GM08714 (cell line): ENCODE measurements around the gene CEBPG.

Source experiments
- H3K4me3 ChIP-seq: fragments of 200-500 bp; sonication (Bioruptor generic); 2 replicates; pipeline ENCODE4 v1.5.1; 2014; ENCODE audit warnings: mild to moderate bottlenecking, low read length, inconsistent platforms
- ZNF274 ChIP-seq: IDR thresholded peaks from 2 replicates; pipeline ENCODE4 v1.6.1; 2012; ENCODE audit warnings: mild to moderate bottlenecking, low read depth, low read length

The CEBPG gene

DNA sequence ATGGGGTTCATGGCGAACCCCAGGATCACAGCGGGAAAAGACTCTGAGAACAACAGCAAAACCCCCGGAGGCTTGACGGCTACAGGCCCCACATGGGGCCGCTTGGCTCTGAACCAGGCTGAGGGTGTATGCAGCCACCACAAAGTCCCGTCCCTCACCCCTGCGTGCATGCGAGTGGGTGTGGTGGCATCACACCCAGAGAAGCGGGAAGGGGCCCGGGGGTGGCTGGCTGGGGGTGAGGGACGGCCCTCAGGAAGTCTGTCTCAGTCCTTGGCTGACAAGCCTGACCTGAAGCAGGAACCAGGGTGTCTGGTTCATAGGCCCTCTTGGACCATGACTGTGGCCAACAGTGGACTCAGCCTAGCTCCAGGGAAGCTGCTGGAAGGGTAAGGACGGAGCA lies 34.2 kb downstream of the CEBPG start:
- TF ChIP-seq ZNF274 = no peak
- no peak overlapping the region for H3K4me3 ChIP-seq

DNA sequence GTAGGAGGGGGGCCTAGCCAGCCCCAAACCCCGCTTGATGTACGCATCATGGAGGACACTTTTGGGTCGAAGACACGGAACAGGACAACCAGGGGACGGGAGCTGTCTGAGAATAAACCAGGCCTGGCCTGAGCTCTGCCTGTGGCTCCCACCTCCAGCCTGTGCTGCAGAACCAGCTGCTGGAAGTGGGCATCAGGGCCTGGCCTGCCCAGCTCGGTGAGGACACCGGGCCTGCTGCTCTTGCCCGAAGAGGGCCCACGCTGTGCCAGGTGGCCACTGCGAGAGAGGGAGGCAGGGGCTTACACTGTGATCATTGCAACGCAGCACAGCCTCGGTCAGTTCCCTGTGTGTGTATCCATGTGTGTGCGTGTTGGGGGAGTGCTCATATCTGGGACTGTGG lies 34.6 kb downstream of the CEBPG start:
- no peak overlapping the region for H3K4me3 ChIP-seq
- TF ChIP-seq ZNF274 = no peak

DNA sequence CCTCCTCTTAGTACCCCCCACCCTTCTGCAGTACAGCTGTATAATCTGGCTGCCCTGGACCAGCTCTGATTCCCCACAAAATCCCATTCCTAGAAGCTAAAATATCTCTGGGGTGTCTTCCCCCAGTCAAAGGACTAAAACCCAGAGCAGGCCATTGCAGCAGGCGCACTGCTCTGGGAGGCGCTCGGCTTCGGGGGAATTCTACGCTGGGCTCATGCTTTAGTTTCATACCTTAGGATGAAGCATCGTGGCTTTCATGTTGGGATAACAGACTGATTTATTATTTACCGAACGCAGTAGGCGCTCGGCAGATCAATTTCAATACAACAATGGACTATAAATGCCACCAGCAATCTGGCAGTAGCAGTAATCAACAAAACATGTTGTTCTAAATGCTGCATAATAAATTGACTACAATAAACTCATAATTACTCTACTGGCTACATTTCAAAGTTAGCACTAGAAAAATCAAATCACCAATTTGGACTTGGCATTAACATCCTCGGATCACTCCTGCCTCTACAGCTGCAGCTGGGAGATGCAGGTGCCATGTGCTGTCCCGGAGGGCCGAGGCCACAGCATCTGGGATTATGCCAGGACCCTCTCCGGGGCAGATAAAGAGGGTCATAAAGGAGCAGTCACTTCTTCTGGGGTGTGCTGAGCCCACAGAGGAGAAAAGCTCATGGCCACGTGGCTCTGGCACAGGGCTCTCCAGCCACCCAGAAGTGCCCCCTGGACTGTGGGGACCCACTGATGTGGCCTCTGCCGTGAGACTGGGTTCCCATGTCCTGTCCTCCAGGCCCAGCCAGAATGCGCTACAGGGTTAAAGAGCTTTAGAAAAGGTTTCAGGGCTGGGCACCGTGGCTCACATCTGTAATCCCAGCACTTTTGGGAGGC lies 35.3 kb downstream of the CEBPG start:
- TF ChIP-seq ZNF274 = no peak
- H3K4me3 ChIP-seq = no peak overlapping the region

DNA sequence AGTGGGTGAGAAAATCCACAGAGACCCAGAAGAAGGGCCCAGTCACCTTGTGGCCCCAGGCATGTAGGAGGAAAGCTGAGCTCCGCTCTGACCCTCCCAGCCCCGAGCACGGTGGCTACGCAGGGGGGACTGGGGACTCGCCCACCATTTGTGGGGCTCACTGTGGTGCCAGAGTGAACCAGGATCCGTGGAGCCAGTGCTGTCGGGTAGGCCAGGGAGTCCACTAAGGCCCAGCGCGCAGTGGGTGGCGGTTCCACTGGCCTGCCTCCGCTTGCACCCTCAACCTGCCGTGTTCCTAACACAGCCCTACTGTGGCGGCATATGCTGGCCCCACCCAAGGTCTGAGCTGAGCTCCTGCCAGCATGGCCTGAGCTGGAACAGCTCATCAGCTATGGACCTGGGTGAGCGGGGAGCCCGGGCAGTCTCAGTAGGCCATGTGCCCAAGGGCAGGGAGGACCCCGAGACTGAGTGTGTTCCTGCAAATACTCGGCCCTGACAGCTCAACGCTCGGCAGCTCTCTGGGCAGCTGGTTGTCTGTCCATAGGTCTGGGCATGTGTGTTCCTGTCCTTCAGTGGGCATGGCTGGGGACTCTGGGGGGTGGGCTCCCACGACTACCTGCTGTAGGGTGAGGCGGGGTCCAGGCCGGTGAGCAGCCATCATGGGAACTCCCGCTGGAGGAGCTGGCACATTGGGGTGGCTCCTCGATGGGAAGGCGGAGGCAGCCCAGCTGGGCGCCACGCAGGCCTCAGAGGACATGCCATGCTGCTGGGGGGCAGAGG lies 36.6 kb downstream of the CEBPG start:
- H3K4me3 ChIP-seq = no peak overlapping the region
- no peak for TF ChIP-seq ZNF274

DNA sequence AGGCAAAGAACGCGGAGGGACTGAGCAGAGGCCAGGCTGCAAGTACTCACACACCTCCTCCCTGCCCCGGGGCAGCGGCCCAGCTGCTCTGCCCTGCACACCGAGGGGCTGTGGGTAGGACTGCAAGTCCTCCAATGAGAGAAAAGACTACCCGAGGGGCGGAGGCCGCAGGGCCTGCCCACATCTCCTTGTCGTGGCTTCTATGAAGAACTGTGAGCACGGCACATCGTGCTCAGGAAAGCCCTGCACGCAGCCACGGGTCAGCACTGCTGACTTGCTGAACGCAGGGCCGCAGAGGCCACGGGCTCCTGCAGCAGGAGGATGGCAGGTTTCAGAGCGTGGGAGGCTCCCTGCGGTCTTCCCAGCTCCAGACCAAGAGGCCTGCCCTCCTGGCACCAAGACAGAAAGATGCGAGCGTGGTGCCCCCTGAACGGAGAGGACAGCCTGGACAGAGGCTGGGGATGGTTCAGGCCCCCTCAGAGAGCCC lies 37.4 kb downstream of the CEBPG start:
- TF ChIP-seq ZNF274 = no peak
- no peak overlapping the region for H3K4me3 ChIP-seq

DNA sequence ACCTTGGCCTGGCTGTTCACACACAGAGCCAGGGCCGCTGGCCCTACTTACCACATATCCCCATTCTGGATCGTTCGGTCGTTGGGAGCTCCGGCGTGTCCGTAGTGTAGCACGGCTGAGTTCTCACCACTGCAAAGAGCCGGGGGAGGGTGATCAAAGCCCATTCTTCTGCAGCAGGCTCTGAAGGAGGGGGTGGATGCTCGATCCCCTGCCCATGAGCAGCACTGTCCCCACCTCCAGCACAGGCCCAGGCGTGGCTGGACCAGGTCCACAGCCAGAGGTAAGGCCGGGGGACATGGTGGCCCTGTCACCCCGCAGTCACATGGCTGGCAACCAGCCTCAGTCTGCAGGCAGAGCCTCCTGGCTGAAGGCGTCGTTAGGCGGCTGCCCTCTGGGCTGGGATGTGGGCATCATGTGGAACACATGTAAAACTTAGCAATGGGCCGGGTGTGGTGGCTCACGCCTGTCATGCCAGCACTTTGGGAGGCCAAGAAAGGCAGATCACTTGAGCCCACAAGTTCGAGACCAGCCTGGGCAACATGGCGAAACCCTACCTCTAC lies 38.2 kb downstream of the CEBPG start:
- TF ChIP-seq ZNF274 = no peak
- H3K4me3 ChIP-seq = no peak overlapping the region

DNA sequence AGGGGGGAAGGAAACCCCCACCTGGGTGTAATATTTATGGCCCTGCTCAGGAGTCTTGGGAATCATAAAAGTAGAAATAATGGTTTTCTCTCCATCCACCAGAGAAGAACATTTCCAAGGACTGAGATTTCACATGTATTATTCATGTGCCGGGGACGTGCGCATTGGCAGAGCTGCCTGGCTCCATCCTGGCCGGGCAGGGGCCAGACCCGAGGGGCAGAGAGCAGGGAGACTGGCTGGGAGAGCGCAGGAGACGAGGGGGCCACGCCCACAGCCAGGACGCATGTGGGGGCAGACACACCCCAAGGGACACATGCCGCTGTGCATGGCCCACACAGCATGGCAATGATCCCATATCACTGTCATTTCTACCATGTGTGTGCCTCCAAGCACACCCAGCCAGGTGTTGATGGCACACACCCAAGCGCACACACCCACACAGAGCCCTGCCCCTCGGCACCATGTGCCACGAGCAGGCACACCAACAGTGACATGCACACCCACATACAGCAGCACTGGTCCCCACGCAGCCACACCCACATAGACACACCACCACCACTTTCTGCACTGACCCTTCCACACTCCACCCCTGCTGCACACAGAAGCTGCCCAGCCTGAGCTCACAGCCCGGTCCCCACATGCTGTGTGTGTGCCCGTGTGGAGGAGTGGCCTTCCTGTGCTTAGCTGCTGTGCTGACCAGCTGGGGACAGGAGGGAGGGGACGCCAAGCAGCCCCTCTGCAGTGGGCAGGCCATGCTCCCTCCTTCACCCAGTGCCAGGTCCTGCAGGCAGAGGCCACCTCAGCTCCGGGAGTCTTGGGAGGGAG lies 39.3 kb downstream of the CEBPG start:
- no peak for TF ChIP-seq ZNF274
- H3K4me3 ChIP-seq = no peak overlapping the region

DNA sequence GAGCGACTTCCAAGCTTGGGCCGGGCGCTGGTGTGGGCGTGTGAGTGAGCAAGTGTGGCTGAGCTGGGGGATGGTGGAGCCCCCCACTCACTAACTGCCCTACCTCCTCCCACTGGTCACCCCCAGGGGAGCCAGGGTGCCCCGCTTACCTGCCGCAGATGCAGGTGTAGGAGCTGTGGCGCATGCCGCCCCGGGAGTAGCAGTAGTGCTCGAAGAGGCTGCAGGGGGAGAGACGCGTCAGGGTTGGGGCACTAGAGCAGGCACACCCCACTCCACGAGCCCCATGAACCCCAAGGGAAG lies 39.9 kb downstream of the CEBPG start:
- no peak for TF ChIP-seq ZNF274

DNA sequence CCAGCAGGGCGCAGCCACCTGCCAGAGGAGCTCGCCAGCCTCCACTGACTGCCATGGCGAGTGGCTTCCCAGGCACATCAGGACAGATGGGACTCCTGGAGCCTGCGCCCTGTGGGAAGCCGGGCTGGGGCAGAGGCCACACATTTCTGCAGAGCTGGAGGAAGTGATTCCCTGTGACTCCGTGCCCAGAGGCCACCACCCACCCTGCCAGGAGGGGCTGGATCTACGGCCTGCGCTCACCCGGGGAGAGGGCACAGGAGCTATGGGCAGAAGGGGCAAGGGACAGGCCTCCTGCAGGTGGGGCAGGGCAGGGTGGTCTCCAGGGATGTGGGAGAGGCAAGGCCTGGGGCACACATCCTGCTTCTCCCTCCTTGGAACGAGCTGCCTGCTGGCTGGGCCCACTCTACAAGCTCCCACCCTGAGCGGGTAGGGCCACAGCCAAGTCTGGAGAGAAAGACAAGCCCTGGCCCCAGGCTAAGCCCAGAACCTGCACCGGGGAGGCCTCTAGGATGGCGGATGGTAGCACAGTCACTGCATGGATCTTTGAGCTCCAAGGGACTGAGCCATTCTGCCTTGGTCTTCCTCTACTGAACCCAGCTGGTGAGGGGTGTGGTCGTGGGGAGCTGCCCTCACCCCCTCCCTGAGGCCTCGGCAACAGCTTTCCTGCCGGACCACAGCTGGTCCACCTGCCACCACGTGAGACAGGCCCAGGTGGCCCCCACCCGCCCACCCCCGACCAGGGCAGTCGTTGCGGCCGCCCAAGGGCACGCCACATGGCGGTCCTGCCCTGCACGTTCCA lies 40.6 kb downstream of the CEBPG start:
- H3K4me3 ChIP-seq = no peak overlapping the region
- TF ChIP-seq ZNF274 = no peak

More for the DNA sequence above, 39.9 kb downstream of the CEBPG start:
- H3K4me3 ChIP-seq = no peak overlapping the region

DNA sequence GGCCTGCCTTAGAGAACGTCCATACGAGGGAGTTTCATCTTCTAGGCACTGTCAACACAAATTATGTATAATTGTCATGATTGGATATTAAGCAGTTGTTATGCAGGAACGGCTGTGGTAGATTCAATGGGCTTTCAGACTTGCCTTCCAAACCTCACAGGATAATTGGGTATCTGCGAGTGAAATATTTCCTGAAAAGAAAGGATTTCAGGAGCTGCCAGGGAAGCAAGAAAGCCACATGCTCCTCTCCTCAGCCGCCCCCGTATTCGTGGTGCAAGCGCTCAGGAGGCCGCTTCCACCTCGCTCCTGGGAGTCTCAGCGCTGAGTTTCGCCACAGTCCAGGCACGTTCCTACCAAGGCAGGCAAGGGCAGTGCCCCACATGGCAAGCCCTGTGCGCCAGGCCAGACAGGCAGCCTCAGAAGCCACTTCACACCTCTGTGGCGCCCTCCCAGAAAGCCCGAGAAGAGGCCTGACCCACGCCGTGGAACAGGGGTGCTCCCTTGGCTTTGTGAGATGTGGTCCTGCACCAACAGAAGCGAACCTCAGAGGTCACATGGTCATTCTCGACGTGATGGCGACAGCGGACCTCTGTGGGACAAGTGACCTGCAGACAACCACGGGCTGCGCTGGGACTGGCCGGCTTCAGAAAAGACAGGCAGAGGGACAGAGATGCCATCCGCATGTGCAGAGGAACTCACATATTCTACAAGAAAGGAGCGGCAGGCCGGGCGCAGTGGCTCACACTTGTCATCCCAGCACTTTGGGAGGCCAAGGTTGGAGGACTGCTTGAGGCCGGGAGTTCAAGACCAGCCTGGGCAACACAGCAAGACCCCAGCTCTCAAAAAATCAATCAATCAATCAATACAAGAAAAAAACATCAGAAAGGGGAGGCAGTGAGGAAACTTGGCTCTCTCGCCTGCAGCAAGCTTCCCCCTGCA lies 41.4 kb downstream of the CEBPG start:
- TF ChIP-seq ZNF274 = no peak
- no peak overlapping the region for H3K4me3 ChIP-seq

DNA sequence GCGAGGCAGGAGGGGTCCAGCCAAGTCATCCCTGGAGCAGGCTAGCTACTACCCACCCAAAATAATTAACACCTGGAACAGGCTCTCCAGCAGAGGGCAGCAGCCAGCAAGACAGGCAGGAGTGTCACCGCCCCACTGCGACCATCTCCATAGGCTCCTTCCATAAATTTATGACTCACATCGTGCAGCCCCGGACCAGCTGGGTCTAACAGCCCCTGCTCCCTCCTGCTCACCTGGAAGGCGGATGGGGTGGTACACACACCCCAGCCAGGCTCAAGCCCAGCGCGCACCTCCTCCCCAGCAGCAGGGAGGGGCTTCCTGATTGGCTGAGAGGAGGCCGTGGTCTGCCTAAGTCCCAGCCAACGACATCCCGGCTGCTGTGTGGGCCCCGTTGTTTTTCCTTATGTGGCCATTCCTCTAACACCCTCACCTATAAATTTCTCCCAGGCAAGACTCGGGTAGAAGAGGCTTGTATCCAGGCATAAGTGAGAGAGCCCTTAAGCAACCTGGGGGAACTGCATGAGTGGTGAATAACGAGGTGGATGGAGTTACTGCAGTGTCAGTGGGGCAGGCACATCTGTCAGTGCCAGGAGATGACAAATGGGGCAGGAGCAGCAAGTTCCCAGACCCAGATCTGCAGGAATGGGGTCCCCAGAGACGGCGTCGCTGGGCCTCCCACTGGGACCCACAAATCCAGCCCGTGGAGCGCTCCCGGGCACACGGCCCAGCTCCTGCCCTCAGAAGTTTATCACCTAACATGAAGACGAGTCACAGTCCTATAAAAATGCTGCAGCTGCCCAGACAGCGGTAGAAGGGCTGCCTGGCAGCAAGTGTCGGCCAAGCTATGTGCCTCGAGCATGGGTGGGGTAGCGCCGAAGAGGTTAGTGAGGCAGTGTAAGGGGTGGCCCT lies 43.1 kb downstream of the CEBPG start:
- no peak for TF ChIP-seq ZNF274
- no peak overlapping the region for H3K4me3 ChIP-seq

DNA sequence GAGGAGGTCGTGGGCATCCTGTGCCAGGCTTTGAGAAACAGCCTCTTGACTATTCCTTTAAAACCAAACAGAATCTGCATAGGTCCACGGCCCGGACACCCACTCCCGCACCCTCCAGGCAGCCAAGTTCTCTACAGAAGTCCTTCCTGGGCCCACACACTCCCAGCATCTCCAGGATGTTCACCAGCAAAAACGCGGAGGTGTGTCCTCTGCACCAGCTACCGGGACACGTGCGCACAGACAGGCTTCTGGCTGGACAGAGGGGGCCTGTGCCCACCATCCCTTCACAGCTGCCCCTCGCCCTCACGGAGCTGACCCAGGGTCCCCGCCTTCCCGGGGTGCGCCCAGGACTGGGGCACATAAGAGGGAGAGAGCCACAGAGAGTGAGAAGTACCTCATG lies 44.2 kb downstream of the CEBPG start:
- no peak for TF ChIP-seq ZNF274
- H3K4me3 ChIP-seq = no peak overlapping the region
